Measurements from ENCODE around the gene TRPM3. TPM values are rescaled to one million over a fixed set of nuclear protein-coding genes. Genes with fewer than 3 reads are reported as not detected.

Gene TRPM3
- total RNA-seq, 6 donors from 2014 or later: 0.10 to 1.0 (median 0.17) TPM; not detected in 1

DNA sequence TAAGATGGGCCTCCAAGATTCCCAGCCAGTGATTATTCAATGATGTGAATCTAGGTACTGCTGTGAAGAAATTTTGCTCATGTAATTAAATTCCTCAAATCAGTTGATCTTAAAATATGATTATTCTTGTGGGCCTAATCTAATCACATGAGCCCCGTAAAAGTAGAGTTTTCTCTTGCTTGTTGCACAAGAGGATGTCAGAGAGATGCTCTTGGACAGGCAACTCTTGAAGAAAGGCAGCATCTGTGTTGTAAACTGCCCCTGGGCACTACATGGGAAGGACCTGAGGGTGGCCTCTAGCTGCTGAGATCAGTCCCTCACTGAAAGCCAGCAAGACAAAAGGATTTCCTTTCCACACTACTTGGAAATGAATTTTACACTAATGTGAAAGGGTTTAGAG lies 132.9 kb downstream of the TRPM3 start:
- WGBS, 2 donors: 72 to 95% methylated on average over 1 of the region's 1 CpG
- no peaks in the 10 kb centered on the region for H3K27me3 ChIP-seq
- no peak overlapping the region for H3K27ac ChIP-seq
- H3K4me1 ChIP-seq: no peaks in the 10 kb centered on the region
- H3K36me3 ChIP-seq: no peaks in the 10 kb centered on the region
- no peaks in the 10 kb centered on the region for H3K9me3 ChIP-seq
- no peak overlapping the region for H3K4me3 ChIP-seq
- ATAC-seq (ENCODE audit: low FRiP score in 2 of 2): no peak
- no peak for DNase-seq
- TF ChIP-seq EP300 (IDR thresholded peaks at IDR 0.05) (no peak), POLR2A (IDR thresholded peaks at IDR 0.05) (no peak), POLR2AphosphoS5 (IDR thresholded peaks at IDR 0.05) (no peak)
- TF ChIP-seq, protein P1, sequence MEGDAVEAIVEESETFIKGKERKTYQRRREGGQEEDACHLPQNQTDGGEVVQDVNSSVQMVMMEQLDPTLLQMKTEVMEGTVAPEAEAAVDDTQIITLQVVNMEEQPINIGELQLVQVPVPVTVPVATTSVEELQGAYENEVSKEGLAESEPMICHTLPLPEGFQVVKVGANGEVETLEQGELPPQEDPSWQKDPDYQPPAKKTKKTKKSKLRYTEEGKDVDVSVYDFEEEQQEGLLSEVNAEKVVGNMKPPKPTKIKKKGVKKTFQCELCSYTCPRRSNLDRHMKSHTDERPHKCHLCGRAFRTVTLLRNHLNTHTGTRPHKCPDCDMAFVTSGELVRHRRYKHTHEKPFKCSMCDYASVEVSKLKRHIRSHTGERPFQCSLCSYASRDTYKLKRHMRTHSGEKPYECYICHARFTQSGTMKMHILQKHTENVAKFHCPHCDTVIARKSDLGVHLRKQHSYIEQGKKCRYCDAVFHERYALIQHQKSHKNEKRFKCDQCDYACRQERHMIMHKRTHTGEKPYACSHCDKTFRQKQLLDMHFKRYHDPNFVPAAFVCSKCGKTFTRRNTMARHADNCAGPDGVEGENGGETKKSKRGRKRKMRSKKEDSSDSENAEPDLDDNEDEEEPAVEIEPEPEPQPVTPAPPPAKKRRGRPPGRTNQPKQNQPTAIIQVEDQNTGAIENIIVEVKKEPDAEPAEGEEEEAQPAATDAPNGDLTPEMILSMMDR (IDR thresholded peaks at IDR 0.05): no peak

DNA sequence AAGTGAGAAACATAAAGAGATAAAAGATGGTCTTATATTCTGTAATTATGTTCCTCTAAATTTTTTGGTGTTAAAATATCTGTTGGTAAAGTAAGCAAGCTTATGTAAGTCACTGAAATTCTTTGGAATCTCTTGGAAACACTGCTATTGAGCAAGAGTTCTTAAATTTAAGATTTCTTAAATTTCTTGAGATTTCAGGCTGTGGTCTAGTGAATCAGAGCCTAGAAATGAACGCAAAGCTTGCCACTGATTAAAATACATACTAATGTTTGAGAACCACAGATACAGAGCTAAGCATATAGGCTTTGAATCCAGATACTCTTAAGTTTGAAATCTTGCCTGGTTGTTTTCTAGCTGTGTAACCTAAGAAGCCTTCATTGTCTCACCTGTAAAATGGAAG lies 133.4 kb downstream of the TRPM3 start:
- no peak for DNase-seq
- Histone ChIP-seq H3K4me3 (no peak overlapping the region), H3K36me3 (no peaks in the 10 kb centered on the region), H3K9me3 (no peaks in the 10 kb centered on the region), H3K27ac (no peak overlapping the region), H3K27me3 (no peaks in the 10 kb centered on the region), H3K4me1 (no peaks in the 10 kb centered on the region)
- no peak for ATAC-seq (ENCODE audit: low FRiP score in 2 of 2)
- TF ChIP-seq EP300 (IDR thresholded peaks at IDR 0.05): no peak
- no peak for TF ChIP-seq POLR2AphosphoS5 (IDR thresholded peaks at IDR 0.05)
- no peak for TF ChIP-seq POLR2A (IDR thresholded peaks at IDR 0.05)
- TF ChIP-seq, protein P1 (IDR thresholded peaks at IDR 0.05): no peak
- WGBS, 2 donors: 65 to 67% methylated on average over 1 of the region's 1 CpG

DNA sequence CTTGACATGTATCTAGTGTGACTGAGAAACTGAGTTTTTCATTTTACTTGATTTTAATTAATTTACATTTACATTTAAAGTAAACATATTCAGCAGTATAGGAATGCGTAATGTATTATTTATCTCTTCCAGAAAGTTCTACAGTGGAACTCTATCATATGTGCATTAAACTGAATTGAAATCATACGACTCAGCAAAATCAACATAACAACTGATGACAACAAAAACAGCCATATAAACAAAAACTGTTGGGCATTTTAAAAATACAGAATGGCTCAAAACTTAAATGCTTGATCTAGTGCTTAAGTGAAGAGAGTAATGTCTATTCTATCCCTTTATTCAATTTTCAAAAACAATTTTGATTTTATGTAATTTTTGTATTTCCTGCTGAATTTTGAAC lies 134.4 kb downstream of the TRPM3 start:
- 90 to 98% methylated on average over 2 of the region's 2 CpGs for WGBS, 2 donors
- no peaks in the 10 kb centered on the region for H3K36me3 ChIP-seq
- ATAC-seq (ENCODE audit: low FRiP score in 2 of 2) (no peak), DNase-seq (no peak)
- no peak overlapping the region for H3K27ac ChIP-seq
- no peak overlapping the region for H3K4me3 ChIP-seq
- no peaks in the 10 kb centered on the region for H3K27me3 ChIP-seq
- TF ChIP-seq EP300 (IDR thresholded peaks at IDR 0.05): no peak
- no peak for TF ChIP-seq POLR2AphosphoS5 (IDR thresholded peaks at IDR 0.05)
- TF ChIP-seq, protein P1 (IDR thresholded peaks at IDR 0.05): no peak
- no peak for TF ChIP-seq POLR2A (IDR thresholded peaks at IDR 0.05)
- no peaks in the 10 kb centered on the region for H3K4me1 ChIP-seq
- H3K9me3 ChIP-seq: no peaks in the 10 kb centered on the region

DNA sequence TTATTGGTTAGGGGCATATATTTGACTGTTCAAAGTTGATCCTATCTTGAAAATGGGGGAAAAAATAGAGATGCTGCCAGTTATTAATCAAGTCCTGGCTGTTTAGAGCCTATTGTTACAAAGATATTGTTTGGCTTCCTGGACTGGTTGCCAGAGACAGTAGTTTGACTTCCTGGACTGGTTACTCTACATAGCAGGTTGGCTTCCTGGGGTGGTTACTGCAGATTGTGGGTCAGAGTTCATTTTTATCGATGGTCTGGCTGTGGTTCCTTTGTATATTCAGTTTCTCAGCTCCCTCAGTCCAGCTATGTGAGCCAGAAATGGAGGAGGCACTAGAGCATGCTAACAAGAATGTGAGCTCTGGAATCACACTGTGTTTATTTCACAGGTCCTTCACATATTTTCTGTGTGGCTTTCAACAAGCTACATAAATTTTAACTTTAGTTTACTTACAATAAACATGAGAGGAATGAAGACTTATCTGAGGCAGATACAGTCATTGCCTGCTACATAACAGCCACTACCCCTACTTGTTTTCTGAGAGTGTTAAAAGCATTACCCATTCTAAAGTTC lies 137.6 kb downstream of the TRPM3 start:
- Histone ChIP-seq H3K27ac (no peak overlapping the region), H3K36me3 (no peaks in the 10 kb centered on the region), H3K4me3 (no peak overlapping the region), H3K9me3 (no peaks in the 10 kb centered on the region), H3K27me3 (no peaks in the 10 kb centered on the region), H3K4me1 (no peaks in the 10 kb centered on the region)
- no peak for DNase-seq
- TF ChIP-seq, protein P1 (IDR thresholded peaks at IDR 0.05): no peak
- no peak for TF ChIP-seq POLR2A (IDR thresholded peaks at IDR 0.05)
- TF ChIP-seq EP300 (IDR thresholded peaks at IDR 0.05): no peak
- TF ChIP-seq POLR2AphosphoS5 (IDR thresholded peaks at IDR 0.05): no peak
- 30 to 46% methylated on average over 1 of the region's 1 CpG for WGBS, 2 donors
- ATAC-seq (ENCODE audit: low FRiP score in 2 of 2): no peak

DNA sequence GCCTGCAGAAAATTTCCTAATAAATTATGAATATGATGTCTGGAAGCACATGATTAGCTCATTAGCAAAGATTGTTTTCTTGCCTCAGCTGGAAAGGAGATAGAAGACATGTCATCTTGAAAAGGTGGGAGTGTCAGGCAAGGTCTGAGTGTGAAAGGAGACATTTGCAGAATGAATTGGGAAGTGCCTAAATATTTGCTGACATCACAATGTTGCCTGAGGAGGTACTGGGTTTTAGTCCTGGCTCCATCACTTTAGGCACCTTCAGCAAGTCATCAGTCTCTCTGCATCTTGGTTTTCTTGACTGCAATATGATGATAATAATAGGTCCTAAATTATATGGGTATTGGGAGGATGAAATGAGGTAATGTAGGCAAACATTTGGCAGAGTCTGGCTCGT lies 140.1 kb downstream of the TRPM3 start:
- ATAC-seq (ENCODE audit: low FRiP score in 2 of 2) (no peak), DNase-seq (no peak)
- H3K4me3 ChIP-seq: no peak overlapping the region
- no peaks in the 10 kb centered on the region for H3K4me1 ChIP-seq
- no peak overlapping the region for H3K27ac ChIP-seq
- 46 to 55% methylated on average over 1 of the region's 1 CpG for WGBS, 2 donors
- H3K27me3 ChIP-seq: no peaks in the 10 kb centered on the region
- H3K9me3 ChIP-seq: no peaks in the 10 kb centered on the region
- no peak for TF ChIP-seq POLR2A (IDR thresholded peaks at IDR 0.05)
- TF ChIP-seq, protein P1 (IDR thresholded peaks at IDR 0.05): no peak
- no peak for TF ChIP-seq EP300 (IDR thresholded peaks at IDR 0.05)
- no peak for TF ChIP-seq POLR2AphosphoS5 (IDR thresholded peaks at IDR 0.05)
- H3K36me3 ChIP-seq: no peaks in the 10 kb centered on the region
